Immature natural killer cell (primary cell): ENCODE measurements around the gene PRIM2. TPM values are rescaled to one million over a fixed set of nuclear protein-coding genes. Genes with fewer than 3 reads are reported as not detected.
"Not testable (repeated sequence)": the region's sequence is repeated elsewhere in the genome, so short reads cannot be mapped to it uniquely, and the experiment has no call there.

ENCODE experiments used
- DNase-seq, 3 donors: peaks; one replicate each; pipeline ENCODE4 v3.0.0; 2022; ENCODE audit warnings: mixed read lengths in 1 of 3
- H3K27ac Mint-ChIP-seq, 6 donors: one replicate each; pipeline ENCODE4 v1.8.0; 2020; ENCODE audit warnings: mixed read lengths in 6 of 6, mild to moderate bottlenecking in 5 of 6, inconsistent platforms in 4 of 6, moderate library complexity in 3 of 6
- H3K27me3 Mint-ChIP-seq, 3 donors: one replicate each; pipeline ENCODE4 v1.8.0; 2020 to 2021; ENCODE audit warnings: low read depth in 3 of 3, mild to moderate bottlenecking in 3 of 3, mixed read lengths in 3 of 3, moderate library complexity in 3 of 3, inconsistent platforms in 1 of 3
- H3K36me3 Mint-ChIP-seq, 3 donors: one replicate each; pipeline ENCODE4 v1.8.0; 2020; ENCODE audit warnings: mixed read lengths in 3 of 3, inconsistent platforms in 2 of 3, mild to moderate bottlenecking in 2 of 3
- H3K4me1 Mint-ChIP-seq, 2 donors: one replicate each; pipeline ENCODE4 v1.8.0; 2020; ENCODE audit warnings: inconsistent platforms in 2 of 2, mild to moderate bottlenecking in 2 of 2, mixed read lengths in 2 of 2, moderate library complexity in 1 of 2
- H3K4me3 Mint-ChIP-seq, 5 donors: one replicate each; pipeline ENCODE4 v1.8.0; 2020; ENCODE audit warnings: mild to moderate bottlenecking in 5 of 5, mixed read lengths in 5 of 5, inconsistent platforms in 3 of 5, moderate library complexity in 3 of 5
- H3K9me3 Mint-ChIP-seq, 6 donors: one replicate each; pipeline ENCODE4 v1.8.0; 2020; ENCODE audit warnings: mild to moderate bottlenecking in 6 of 6, mixed read lengths in 6 of 6, inconsistent platforms in 4 of 6, moderate library complexity in 3 of 6
- polyA plus RNA-seq, 3 donors: library from polyadenylated mRNA; unstranded; fragments of 300-500 nt; fragmentation: Illumina TruSeq; gene quantifications; one replicate each; pipeline ENCODE4 v1.2.3, GENCODE V29; 2021

The PRIM2 gene
- polyA plus RNA-seq, 3 donors from 2014 or later, result 2.6 to 15.2 (median 7.7) TPM

GRCh38 chr6:57301757-57302156 lies 15.7 kb upstream of the PRIM2 start:
- no peak overlapping the region for H3K27ac Mint-ChIP-seq
- peaks cover 0 to 8% (median 2%) of the 10 kb centered on the region in 3 donors for H3K27me3 Mint-ChIP-seq
- no peak overlapping the region for H3K4me3 Mint-ChIP-seq
- no peaks in the 10 kb centered on the region for H3K9me3 Mint-ChIP-seq
- no peaks in the 10 kb centered on the region for H3K36me3 Mint-ChIP-seq
- no peaks in the 10 kb centered on the region for H3K4me1 Mint-ChIP-seq
- DNase-seq, result no peak

- Mint-ChIP-seq H3K27ac (no peak overlapping the region), H3K9me3 (no peaks in the 10 kb centered on the region), H3K36me3 (no peaks in the 10 kb centered on the region), H3K4me3 (no peak overlapping the region), H3K4me1 (no peaks in the 10 kb centered on the region), H3K27me3 (peaks cover under 1 to 11% (median 2%) of the 10 kb centered on the region in 3 donors)
- DNase-seq, result no peak
Observed at GRCh38 chr6:57302477-57302876, 15.0 kb upstream of the PRIM2 start.

- Mint-ChIP-seq H3K27me3 (peaks cover 0 to 14% (median 2%) of the 10 kb centered on the region in 3 donors), H3K9me3 (no peaks in the 10 kb centered on the region), H3K4me1 (no peaks in the 10 kb centered on the region), H3K36me3 (no peaks in the 10 kb centered on the region), H3K4me3 (no peak overlapping the region), H3K27ac (no peak overlapping the region)
- DNase-seq, result no peak
Observed at GRCh38 chr6:57303931-57304681, 13.3 kb upstream of the PRIM2 start.

GRCh38 chr6:57305107-57305506 lies 12.3 kb upstream of the PRIM2 start:
- H3K27ac Mint-ChIP-seq, result no peak overlapping the region
- no peak for DNase-seq
- no peaks in the 10 kb centered on the region for H3K4me1 Mint-ChIP-seq
- peaks cover 0 to 14% (median 2%) of the 10 kb centered on the region in 3 donors for H3K27me3 Mint-ChIP-seq
- H3K9me3 Mint-ChIP-seq, result no peaks in the 10 kb centered on the region
- H3K4me3 Mint-ChIP-seq, result no peak overlapping the region
- no peaks in the 10 kb centered on the region for H3K36me3 Mint-ChIP-seq

GRCh38 chr6:57305761-57306160 lies 11.7 kb upstream of the PRIM2 start:
- no peak overlapping the region for H3K27ac Mint-ChIP-seq
- H3K27me3 Mint-ChIP-seq, result peaks cover 0 to 14% (median 2%) of the 10 kb centered on the region in 3 donors
- H3K4me1 Mint-ChIP-seq, result no peaks in the 10 kb centered on the region
- no peak overlapping the region for H3K4me3 Mint-ChIP-seq
- DNase-seq, result no peak
- H3K9me3 Mint-ChIP-seq, result no peaks in the 10 kb centered on the region
- H3K36me3 Mint-ChIP-seq, result no peaks in the 10 kb centered on the region

- no peak overlapping the region for H3K4me3 Mint-ChIP-seq
Observed at GRCh38 chr6:57306273-57306672, 11.2 kb upstream of the PRIM2 start.

GRCh38 chr6:57307850-57308249 lies 9.6 kb upstream of the PRIM2 start:
- DNase-seq, result no peak
- Mint-ChIP-seq H3K4me1 (no peaks in the 10 kb centered on the region), H3K27ac (no peak overlapping the region), H3K36me3 (no peaks in the 10 kb centered on the region), H3K27me3 (peaks cover 0 to 14% (median 2%) of the 10 kb centered on the region in 3 donors), H3K4me3 (no peak overlapping the region), H3K9me3 (no peaks in the 10 kb centered on the region)

More at GRCh38 chr6:57306273-57306672, 11.2 kb upstream of the PRIM2 start:
- Mint-ChIP-seq H3K27ac (no peak overlapping the region), H3K4me1 (no peaks in the 10 kb centered on the region), H3K9me3 (no peaks in the 10 kb centered on the region), H3K27me3 (peaks cover 0 to 14% (median 2%) of the 10 kb centered on the region in 3 donors), H3K36me3 (no peaks in the 10 kb centered on the region)
- no peak for DNase-seq

- not testable (repeated sequence) for DNase-seq, H3K27ac Mint-ChIP-seq, H3K9me3 Mint-ChIP-seq, H3K4me3 Mint-ChIP-seq, H3K36me3 Mint-ChIP-seq, H3K4me1 Mint-ChIP-seq
- H3K27me3 Mint-ChIP-seq, result peaks cover 0 to 14% (median 2%) of the 10 kb centered on the region in 3 donors
Observed at GRCh38 chr6:57308755-57309154, 8.7 kb upstream of the PRIM2 start.

GRCh38 chr6:57310095-57310816 lies 7.2 kb upstream of the PRIM2 start:
- H3K36me3 Mint-ChIP-seq, DNase-seq, H3K27ac Mint-ChIP-seq, H3K4me1 Mint-ChIP-seq, H3K9me3 Mint-ChIP-seq, H3K4me3 Mint-ChIP-seq: not testable (repeated sequence)
- H3K27me3 Mint-ChIP-seq, result peaks cover 0 to 12% (median 2%) of the 10 kb centered on the region in 3 donors

GRCh38 chr6:57310817-57311157 lies 6.6 kb upstream of the PRIM2 start:
- H3K27me3 Mint-ChIP-seq, result peaks cover 0 to 12% (median 2%) of the 10 kb centered on the region in 3 donors
- H3K4me1 Mint-ChIP-seq, result no peaks in the 10 kb centered on the region

GRCh38 chr6:57311300-57312003 lies 6.0 kb upstream of the PRIM2 start:
- H3K4me1 Mint-ChIP-seq, H3K9me3 Mint-ChIP-seq, DNase-seq, H3K27ac Mint-ChIP-seq, H3K36me3 Mint-ChIP-seq, H3K4me3 Mint-ChIP-seq, H3K27me3 Mint-ChIP-seq: not testable (repeated sequence)

More at GRCh38 chr6:57310817-57311157, 6.6 kb upstream of the PRIM2 start:
- Mint-ChIP-seq H3K36me3 (no peaks in the 10 kb centered on the region), H3K9me3 (no peaks in the 10 kb centered on the region), H3K27ac (no peak overlapping the region), H3K4me3 (no peak overlapping the region)
- no peak for DNase-seq

- no peak overlapping the region for H3K4me3 Mint-ChIP-seq
- H3K9me3 Mint-ChIP-seq, result no peaks in the 10 kb centered on the region
- H3K27me3 Mint-ChIP-seq, result peaks cover 0 to 6% (median 3%) of the 10 kb centered on the region in 3 donors
- peaks cover 2 to 6% of the 10 kb centered on the region in 2 donors for H3K4me1 Mint-ChIP-seq
- DNase-seq, result no peak
- no peak overlapping the region for H3K27ac Mint-ChIP-seq
- no peaks in the 10 kb centered on the region for H3K36me3 Mint-ChIP-seq
Observed at GRCh38 chr6:57312004-57312345, 5.5 kb upstream of the PRIM2 start.

GRCh38 chr6:57313009-57313408 lies 4.4 kb upstream of the PRIM2 start:
- Mint-ChIP-seq H3K27ac (no peak overlapping the region), H3K9me3 (no peaks in the 10 kb centered on the region), H3K36me3 (no peaks in the 10 kb centered on the region), H3K4me3 (no peak overlapping the region), H3K27me3 (peaks cover 0 to 3% (median 0%) of the 10 kb centered on the region in 3 donors), H3K4me1 (peaks cover 10 to 16% of the 10 kb centered on the region in 2 donors)
- no peak for DNase-seq
